ENCODE data around the gene PRPF38A. TPM values are rescaled to one million over a fixed set of nuclear protein-coding genes. Genes with fewer than 3 reads are reported as not detected.

The PRPF38A gene
- total RNA-seq, 1 donor from 2014 or later = 31.8 TPM

DNA sequence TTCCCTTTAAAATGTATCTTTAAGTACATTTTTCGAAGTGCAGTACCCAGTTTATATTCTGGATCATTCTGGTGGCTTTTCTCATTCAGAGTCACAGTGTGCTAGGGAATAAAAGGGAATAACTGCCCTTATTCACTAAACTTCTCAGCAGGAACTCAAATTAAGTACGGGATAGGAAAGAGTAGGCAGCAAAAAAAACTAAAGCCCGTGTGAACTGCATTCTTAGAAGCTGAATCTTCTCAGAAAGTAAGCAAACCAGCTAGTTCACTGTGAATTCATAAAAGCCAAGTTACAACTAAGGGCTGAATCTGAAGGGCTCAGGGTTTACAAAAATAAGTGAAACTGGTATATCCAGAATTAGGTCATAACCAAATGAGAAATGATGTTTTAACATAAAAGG, 22.0 kb downstream of the PRPF38A start:
- Histone ChIP-seq H4K20me1 (ENCODE audit: insufficient read depth, low read length) (peaks cover 3% of the 10 kb centered on the region), H3K79me2 (ENCODE audit: insufficient read depth, low read length) (peaks cover 5% of the 10 kb centered on the region), H3K27ac (ENCODE audit: low read depth, low read length) (peak overlapping the region; percentile 23), H3K27me3 (ENCODE audit: insufficient read depth, low read length) (no peaks in the 10 kb centered on the region), H3K9ac (ENCODE audit: low read length) (peak overlapping the region; percentile 2), H3K36me3 (ENCODE audit: insufficient read depth, low read length) (peaks cover 20% of the 10 kb centered on the region), H3K4me1 (ENCODE audit: insufficient read depth, low read length) (peaks cover 11% of the 10 kb centered on the region), H2AFZ (ENCODE audit: low read depth, low read length) (no peak overlapping the region), H3K4me3 (ENCODE audit: insufficient read depth, low read depth, low read length) (no peak overlapping the region), H3K4me2 (ENCODE audit: low read length) (peak overlapping the region; percentile 36), H3K9me3 (ENCODE audit: insufficient read depth, low read depth, low read length) (no peaks in the 10 kb centered on the region)
- Mint-ChIP-seq H3K9me3 (ENCODE audit: unreplicated experiment) (no peaks in the 10 kb centered on the region), H3K27ac (ENCODE audit: unreplicated experiment) (no peak overlapping the region), H3K4me1 (ENCODE audit: low read depth, unreplicated experiment) (peaks cover 20% of the 10 kb centered on the region), H3K4me3 (ENCODE audit: unreplicated experiment) (no peak overlapping the region), H3K27me3 (ENCODE audit: low read depth, unreplicated experiment) (no peaks in the 10 kb centered on the region), H3K36me3 (ENCODE audit: low read depth, unreplicated experiment) (peaks cover 10% of the 10 kb centered on the region)
- TF ChIP-seq, protein P1, sequence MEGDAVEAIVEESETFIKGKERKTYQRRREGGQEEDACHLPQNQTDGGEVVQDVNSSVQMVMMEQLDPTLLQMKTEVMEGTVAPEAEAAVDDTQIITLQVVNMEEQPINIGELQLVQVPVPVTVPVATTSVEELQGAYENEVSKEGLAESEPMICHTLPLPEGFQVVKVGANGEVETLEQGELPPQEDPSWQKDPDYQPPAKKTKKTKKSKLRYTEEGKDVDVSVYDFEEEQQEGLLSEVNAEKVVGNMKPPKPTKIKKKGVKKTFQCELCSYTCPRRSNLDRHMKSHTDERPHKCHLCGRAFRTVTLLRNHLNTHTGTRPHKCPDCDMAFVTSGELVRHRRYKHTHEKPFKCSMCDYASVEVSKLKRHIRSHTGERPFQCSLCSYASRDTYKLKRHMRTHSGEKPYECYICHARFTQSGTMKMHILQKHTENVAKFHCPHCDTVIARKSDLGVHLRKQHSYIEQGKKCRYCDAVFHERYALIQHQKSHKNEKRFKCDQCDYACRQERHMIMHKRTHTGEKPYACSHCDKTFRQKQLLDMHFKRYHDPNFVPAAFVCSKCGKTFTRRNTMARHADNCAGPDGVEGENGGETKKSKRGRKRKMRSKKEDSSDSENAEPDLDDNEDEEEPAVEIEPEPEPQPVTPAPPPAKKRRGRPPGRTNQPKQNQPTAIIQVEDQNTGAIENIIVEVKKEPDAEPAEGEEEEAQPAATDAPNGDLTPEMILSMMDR (IDR thresholded peaks at IDR 0.05; ENCODE audit: insufficient read depth, low read depth, low read length) = no peak
- no peak for TF ChIP-seq EZH2 (IDR thresholded peaks at IDR 0.05; ENCODE audit: insufficient read depth, low read length)
- peak; percentile 54 for DNase-seq (ENCODE audit: low read depth)
- FAIRE-seq = no peak

DNA sequence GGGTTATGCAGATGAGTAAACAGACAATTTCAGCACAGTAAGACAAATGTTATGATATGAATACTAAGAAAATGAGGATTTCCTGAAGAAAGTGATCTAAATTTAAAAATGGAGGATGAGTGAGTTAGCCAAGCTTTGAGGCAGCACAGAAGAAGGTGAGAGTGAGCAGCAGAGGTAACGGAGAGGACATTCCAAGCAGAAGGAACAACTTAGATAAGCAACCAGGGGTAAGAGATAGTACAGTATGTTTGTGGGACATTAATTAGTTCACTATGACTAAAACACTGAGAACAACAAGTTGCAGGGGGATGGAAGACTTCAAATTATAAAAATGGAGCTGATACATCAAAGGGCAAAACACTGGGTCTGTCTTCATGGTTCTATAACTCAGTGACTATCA, 22.8 kb downstream of the PRPF38A start:
- Mint-ChIP-seq H3K4me3 (ENCODE audit: unreplicated experiment) (no peak overlapping the region), H3K36me3 (ENCODE audit: low read depth, unreplicated experiment) (peaks cover 10% of the 10 kb centered on the region), H3K9me3 (ENCODE audit: unreplicated experiment) (no peaks in the 10 kb centered on the region), H3K27me3 (ENCODE audit: low read depth, unreplicated experiment) (no peaks in the 10 kb centered on the region), H3K27ac (ENCODE audit: unreplicated experiment) (no peak overlapping the region), H3K4me1 (ENCODE audit: low read depth, unreplicated experiment) (peaks cover 20% of the 10 kb centered on the region)
- FAIRE-seq (no peak), DNase-seq (ENCODE audit: low read depth) (no peak)
- Histone ChIP-seq H3K4me3 (ENCODE audit: insufficient read depth, low read depth, low read length) (no peak overlapping the region), H3K4me1 (ENCODE audit: insufficient read depth, low read length) (peaks cover 11% of the 10 kb centered on the region), H3K27ac (ENCODE audit: low read depth, low read length) (no peak overlapping the region), H3K9me3 (ENCODE audit: insufficient read depth, low read depth, low read length) (no peaks in the 10 kb centered on the region), H3K9ac (ENCODE audit: low read length) (no peak overlapping the region), H3K4me2 (ENCODE audit: low read length) (no peak overlapping the region), H3K79me2 (ENCODE audit: insufficient read depth, low read length) (peaks cover 2% of the 10 kb centered on the region), H2AFZ (ENCODE audit: low read depth, low read length) (no peak overlapping the region), H4K20me1 (ENCODE audit: insufficient read depth, low read length) (peaks cover 3% of the 10 kb centered on the region), H3K27me3 (ENCODE audit: insufficient read depth, low read length) (no peaks in the 10 kb centered on the region), H3K36me3 (ENCODE audit: insufficient read depth, low read length) (peaks cover 15% of the 10 kb centered on the region)
- TF ChIP-seq, protein P1 (IDR thresholded peaks at IDR 0.05; ENCODE audit: insufficient read depth, low read depth, low read length) = no peak
- no peak for TF ChIP-seq EZH2 (IDR thresholded peaks at IDR 0.05; ENCODE audit: insufficient read depth, low read length)

DNA sequence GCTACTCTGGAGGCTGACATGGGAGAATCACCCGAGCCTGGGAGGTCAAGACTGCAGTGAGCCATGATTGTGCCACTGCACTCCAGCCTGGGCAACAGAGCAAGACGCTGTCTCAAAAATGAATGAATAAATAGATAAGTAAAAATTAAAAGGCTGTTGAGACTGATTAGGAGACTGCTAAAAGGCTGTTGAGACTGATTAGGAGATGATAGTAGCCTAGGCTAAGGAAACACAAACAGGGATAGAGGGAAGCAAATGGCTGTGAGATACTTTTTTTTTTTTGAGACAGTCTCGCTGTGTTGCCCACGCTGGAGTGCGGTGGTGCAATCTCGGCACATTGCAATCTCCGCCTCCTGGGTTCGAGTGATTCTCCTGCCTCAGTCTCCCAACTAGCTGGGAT, 28.4 kb downstream of the PRPF38A start:
- DNase-seq (ENCODE audit: low read depth) (no peak), FAIRE-seq (no peak)
- Mint-ChIP-seq H3K4me3 (ENCODE audit: unreplicated experiment) (no peak overlapping the region), H3K27ac (ENCODE audit: unreplicated experiment) (no peak overlapping the region), H3K4me1 (ENCODE audit: low read depth, unreplicated experiment) (no peaks in the 10 kb centered on the region), H3K27me3 (ENCODE audit: low read depth, unreplicated experiment) (no peaks in the 10 kb centered on the region), H3K9me3 (ENCODE audit: unreplicated experiment) (no peaks in the 10 kb centered on the region), H3K36me3 (ENCODE audit: low read depth, unreplicated experiment) (peaks cover 8% of the 10 kb centered on the region)
- Histone ChIP-seq H3K4me2 (ENCODE audit: low read length) (no peak overlapping the region), H4K20me1 (ENCODE audit: insufficient read depth, low read length) (no peaks in the 10 kb centered on the region), H3K79me2 (ENCODE audit: insufficient read depth, low read length) (no peaks in the 10 kb centered on the region), H3K9me3 (ENCODE audit: insufficient read depth, low read depth, low read length) (no peaks in the 10 kb centered on the region), H3K9ac (ENCODE audit: low read length) (no peak overlapping the region), H3K4me3 (ENCODE audit: insufficient read depth, low read depth, low read length) (no peak overlapping the region), H3K27ac (ENCODE audit: low read depth, low read length) (no peak overlapping the region), H3K36me3 (ENCODE audit: insufficient read depth, low read length) (peaks cover 19% of the 10 kb centered on the region), H3K4me1 (ENCODE audit: insufficient read depth, low read length) (no peaks in the 10 kb centered on the region), H3K27me3 (ENCODE audit: insufficient read depth, low read length) (no peaks in the 10 kb centered on the region), H2AFZ (ENCODE audit: low read depth, low read length) (no peak overlapping the region)
- no peak for TF ChIP-seq EZH2 (IDR thresholded peaks at IDR 0.05; ENCODE audit: insufficient read depth, low read length)
- TF ChIP-seq, protein P1 (IDR thresholded peaks at IDR 0.05; ENCODE audit: insufficient read depth, low read depth, low read length) = no peak

Data from astrocyte (in vitro differentiated cells and primary cell).